GM21576 (cell line): ENCODE results near the gene KIF1C.
"Not testable (repeated sequence)": the region's sequence is repeated elsewhere in the genome, so short reads cannot be mapped to it uniquely, and the experiment has no call there.

Source experiments
- ATAC-seq: cut with Tn5 transposase; IDR thresholded peaks from one replicate; pipeline ENCODE4 v1.9.1; 2021; ENCODE audit warnings: mild to moderate bottlenecking, moderate library complexity; ENCODE audit not compliant: unreplicated experiment

Gene KIF1C

GRCh38 chr17:5042157-5043022 is 44.6 kb downstream of the KIF1C start:
- no peak for ATAC-seq

DNA sequence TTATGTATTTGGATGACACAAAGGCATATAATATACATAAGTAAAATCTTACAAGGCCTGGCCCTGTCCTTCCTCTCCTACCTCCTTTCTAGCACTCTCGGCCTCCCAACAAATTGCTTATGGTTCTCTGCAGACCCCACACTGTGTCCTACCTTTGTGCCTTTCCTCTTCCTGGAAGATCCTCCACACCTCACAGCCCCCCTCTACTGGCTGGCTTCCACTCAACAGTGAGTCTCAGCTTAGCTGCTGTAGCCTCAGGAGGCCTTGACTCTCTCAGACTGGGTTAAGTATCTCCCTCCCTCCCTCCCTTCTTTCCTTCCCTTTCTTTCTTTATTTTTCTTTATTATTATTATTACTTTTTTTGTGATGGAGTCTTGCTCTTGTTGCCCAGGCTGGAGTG is 45.8 kb downstream of the KIF1C start:
- no peak for ATAC-seq

- ATAC-seq, result no peak
Measured at GRCh38 chr17:5044630-5045029, 46.9 kb downstream of the KIF1C start.

GRCh38 chr17:5045496-5045895 is 47.7 kb downstream of the KIF1C start:
- no peak for ATAC-seq

GRCh38 chr17:5047446-5047845 is 49.7 kb downstream of the KIF1C start:
- ATAC-seq, result no peak

- no peak for ATAC-seq
Measured at GRCh38 chr17:5049314-5049841, 51.6 kb downstream of the KIF1C start.

DNA sequence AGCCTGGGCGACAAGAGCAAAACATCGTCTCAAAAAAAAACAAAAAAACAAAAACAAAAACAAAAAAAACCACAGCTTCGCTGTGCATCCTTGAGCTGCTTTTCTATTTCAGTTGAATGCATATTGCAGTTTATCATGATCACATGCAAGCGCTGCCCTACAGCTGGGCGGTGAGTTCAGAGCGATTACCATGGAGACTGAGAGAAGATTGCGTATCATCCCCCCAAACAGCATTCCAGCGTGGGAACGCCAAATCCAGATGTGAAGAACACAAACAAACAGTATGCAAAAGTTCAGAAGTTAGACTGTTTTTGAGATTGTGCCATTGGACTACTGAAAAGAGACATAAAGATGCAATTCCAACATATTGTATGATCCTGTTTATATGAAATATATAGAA is 52.5 kb downstream of the KIF1C start:
- ATAC-seq, result no peak

DNA sequence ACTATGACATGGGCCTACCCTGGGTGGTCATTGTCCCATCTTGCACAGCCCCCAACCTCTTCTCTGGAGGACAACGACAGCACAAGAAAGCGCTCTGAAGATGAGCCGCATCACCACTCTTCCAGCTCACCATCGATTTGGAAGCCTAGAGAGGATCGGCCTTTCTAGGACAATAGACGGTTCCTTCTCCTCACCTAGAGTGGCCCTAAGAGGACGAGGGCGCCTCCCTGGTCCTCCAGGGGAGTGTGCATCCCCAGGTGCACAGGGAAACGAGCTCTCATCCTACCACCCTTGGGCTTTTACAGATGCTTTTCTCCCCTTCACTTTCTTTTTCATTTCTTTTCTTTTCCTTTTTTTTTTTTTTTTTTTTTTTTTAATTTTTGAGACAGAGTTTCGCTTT is 57.8 kb downstream of the KIF1C start:
- ATAC-seq, result no peak

DNA sequence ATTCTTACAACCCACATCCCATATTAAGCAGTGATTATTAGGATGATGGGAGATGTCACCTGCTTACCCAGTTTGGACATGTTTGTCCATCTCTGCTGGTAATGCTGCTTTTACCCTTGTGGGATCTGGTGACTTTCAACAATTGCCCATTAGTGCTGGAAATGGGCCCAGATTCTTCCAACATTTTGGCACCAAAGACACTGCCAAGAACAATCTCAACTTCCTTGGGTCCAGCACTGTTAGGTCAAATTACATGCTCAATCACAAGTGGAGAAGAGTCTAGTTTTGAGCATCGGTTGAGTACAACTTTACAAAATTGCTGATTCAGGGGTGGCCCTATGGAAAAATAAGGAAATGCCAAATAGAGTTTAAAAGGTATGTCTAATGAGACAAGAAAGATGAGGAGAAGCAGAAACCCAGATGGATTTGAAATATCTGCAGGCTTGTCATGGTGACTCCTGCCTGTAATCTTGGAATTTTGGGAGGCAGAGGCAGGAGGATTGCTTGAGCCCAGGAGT is 67.5 kb downstream of the KIF1C start:
- ATAC-seq, result no peak

- ATAC-seq, result no peak
Measured at GRCh38 chr17:5068236-5068635, 70.5 kb downstream of the KIF1C start.

DNA sequence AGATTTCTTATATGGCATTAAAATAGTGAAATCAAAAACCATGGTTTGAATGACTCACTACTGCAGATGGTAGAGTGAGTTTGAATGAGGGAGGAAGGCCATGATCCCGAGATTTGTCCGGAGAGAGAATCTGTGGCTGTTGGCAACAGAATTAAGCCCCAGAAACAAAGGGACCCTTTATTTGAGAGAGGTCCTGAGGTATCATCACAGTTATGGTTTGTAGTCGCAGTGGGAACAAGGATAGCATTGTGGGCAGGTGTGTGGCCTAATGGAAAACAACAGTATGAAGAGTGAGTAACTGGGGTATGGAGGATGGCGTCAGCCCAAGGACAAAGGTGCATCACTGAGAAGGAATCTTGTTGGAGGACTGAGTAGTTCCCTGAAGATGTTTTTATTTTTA is 72.0 kb downstream of the KIF1C start:
- ATAC-seq, result no peak

DNA sequence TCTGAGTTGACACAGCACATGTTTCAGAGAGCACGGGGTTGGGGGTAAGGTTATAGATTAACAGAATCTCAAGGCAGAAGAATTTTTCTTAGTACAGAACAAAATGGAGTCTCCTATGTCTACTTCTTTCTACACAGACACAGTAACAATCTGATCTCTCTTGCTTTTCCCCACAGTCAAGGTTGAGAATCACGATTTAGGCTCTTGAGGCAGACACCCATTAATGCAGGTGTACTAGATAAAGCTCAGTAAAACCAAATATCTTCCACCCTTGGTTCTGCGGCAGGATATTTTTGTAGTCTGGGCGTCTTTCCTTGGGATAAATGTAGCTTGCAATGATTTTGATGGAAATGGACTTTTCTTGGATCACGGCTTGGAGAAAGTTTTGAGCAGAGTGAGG is 77.7 kb downstream of the KIF1C start:
- ATAC-seq, result not testable (repeated sequence)

DNA sequence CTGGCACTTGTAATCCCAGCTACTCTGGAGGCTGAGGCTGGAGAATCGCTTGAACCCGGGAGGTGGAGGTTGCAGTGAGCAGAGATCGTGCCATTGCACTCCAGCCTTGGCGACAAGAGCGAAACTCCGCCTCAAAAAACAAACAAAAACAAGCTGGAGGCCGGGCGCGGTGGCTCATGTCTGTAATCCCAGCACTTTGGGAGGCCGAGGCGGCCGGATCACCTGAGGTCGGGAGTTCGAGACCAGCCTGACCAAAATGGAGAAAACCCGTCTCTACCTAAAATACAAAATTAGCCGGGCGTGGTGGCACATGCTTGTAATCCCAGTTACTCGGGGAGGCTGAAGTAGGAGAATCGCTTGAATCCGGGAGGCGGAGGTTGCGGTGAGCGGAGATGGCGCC is 79.5 kb downstream of the KIF1C start:
- ATAC-seq, result not testable (repeated sequence)

GRCh38 chr17:5077781-5078105 is 80.0 kb downstream of the KIF1C start:
- no peak for ATAC-seq
